Prostate gland (tissue), 2 donors: ENCODE measurements around the gene TAF1L.

Experiments used
- POLR2A ChIP-seq: fragments of 450-650 bp; IDR thresholded peaks from one replicate; pipeline ENCODE4 v1.6.1; 2016; ENCODE audit warnings: antibody characterized with exemption, mild to moderate bottlenecking
- POLR2AphosphoS5 ChIP-seq: sonication (generic); formaldehyde crosslinking; IDR thresholded peaks from one replicate; pipeline ENCODE4 v1.6.1; 2017; ENCODE audit warnings: antibody characterized with exemption
- TF ChIP-seq, protein P1 (sequence below), 4 experiments: fragments of 200-600 bp in 2 of 4; fragments of 450-650 bp in 2 of 4; sonication (generic) in 2 of 4; IDR thresholded peaks; 1 replicate in 3 of 4; 2 replicates in 1 of 4; pipeline ENCODE4 v1.5.1; 2016 to 2019; ENCODE audit warnings: antibody characterized with exemption in 4 of 4, mild to moderate bottlenecking in 2 of 4, moderate library complexity in 2 of 4

DNA sequence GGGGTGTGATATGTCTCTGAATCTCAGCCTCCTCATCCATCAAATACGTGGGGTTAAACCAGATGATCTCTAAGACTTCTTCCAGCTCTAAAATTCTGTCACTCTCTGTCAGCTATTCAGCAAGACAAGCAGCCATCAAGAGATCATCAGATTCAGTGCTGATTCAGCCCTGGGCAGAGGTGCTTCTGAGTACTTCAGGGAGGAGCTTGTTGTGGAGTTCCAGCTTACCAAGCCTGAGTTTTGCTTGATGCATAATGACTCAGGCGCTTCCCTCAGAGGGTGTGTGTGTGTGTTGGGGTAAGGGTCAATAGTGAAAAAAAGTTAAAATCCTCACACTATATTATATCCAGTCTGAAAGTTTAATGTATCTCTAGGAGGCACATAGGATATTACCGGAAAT, 29.6 kb upstream of the TAF1L start:
- TF ChIP-seq POLR2A (no peak), POLR2AphosphoS5 (no peak)
- TF ChIP-seq, protein P1, sequence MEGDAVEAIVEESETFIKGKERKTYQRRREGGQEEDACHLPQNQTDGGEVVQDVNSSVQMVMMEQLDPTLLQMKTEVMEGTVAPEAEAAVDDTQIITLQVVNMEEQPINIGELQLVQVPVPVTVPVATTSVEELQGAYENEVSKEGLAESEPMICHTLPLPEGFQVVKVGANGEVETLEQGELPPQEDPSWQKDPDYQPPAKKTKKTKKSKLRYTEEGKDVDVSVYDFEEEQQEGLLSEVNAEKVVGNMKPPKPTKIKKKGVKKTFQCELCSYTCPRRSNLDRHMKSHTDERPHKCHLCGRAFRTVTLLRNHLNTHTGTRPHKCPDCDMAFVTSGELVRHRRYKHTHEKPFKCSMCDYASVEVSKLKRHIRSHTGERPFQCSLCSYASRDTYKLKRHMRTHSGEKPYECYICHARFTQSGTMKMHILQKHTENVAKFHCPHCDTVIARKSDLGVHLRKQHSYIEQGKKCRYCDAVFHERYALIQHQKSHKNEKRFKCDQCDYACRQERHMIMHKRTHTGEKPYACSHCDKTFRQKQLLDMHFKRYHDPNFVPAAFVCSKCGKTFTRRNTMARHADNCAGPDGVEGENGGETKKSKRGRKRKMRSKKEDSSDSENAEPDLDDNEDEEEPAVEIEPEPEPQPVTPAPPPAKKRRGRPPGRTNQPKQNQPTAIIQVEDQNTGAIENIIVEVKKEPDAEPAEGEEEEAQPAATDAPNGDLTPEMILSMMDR (IDR thresholded peaks at IDR 0.05): no peak
